Sciatic nerve (tissue), 2 donors: ENCODE results near the gene RHBDD1. TPM values are rescaled to one million over a fixed set of nuclear protein-coding genes. Genes with fewer than 3 reads are reported as not detected.
A peak's percentile ranks its signal among the peaks of the same experiment; 100 is the strongest.

Source experiments
- ATAC-seq: fragments of 200-7000 bp; cut with Tn5 transposase; one replicate; pipeline ENCODE4 v1.9.1; 2020; ENCODE audit warnings: mild to moderate bottlenecking, moderate library complexity
- DNase-seq: peaks from one replicate; pipeline ENCODE4 v3.0.0-alpha.2; 2020; ENCODE audit warnings: low spot score
- intact Hi-C: fragments of 100-400 bp; cut with DNase I; formaldehyde crosslinking; loops from one replicate; pipeline ENCODE4 v1.14.2; 2022
- total RNA-seq: library from RNA; stranded (reverse); fragmentation: NEBNext Ultra II Directional; extraction: Animal tissue kit (Norgen Biotek cat#: 25700); gene quantifications from one replicate; pipeline ENCODE4 v1.2.1, GENCODE V29; 2021
- donor health status: DM: no; HTN: no; CAD: no.
- donor health status: DM: no; HTN: no; CAD: no.

RHBDD1 gene
- total RNA-seq, 1 donor from 2014 or later, result 66.0 TPM

GRCh38 chr2:226902041-226902966, 66.5 kb downstream of the RHBDD1 start:
- intact Hi-C loops, result no loop called here
- ATAC-seq (no peak), DNase-seq (no peak)

GRCh38 chr2:226903179-226903578, 67.3 kb downstream of the RHBDD1 start:
- ATAC-seq (no peak), DNase-seq (no peak)
- intact Hi-C loops, result no loop called here

GRCh38 chr2:226904592-226904991, 68.7 kb downstream of the RHBDD1 start:
- intact Hi-C loops, result no loop called here
- no peak for ATAC-seq
- DNase-seq, result no peak

GRCh38 chr2:226905718-226906117, 69.9 kb downstream of the RHBDD1 start:
- ATAC-seq (no peak), DNase-seq (no peak)
- intact Hi-C loops, result no loop called here

- ATAC-seq, result no peak
- intact Hi-C loops, result no loop called here
- no peak for DNase-seq
These were observed 70.4 kb downstream of the RHBDD1 start for GRCh38 chr2:226906163-226906693.

- intact Hi-C loops, result no loop called here
These were observed 73.3 kb downstream of the RHBDD1 start for GRCh38 chr2:226909126-226909525.

GRCh38 chr2:226909836-226910235, 74.0 kb downstream of the RHBDD1 start:
- ATAC-seq, result no peak
- DNase-seq, result no peak
- intact Hi-C loops, result no loop called here

More at GRCh38 chr2:226909126-226909525, 73.3 kb downstream of the RHBDD1 start:
- DNase-seq (no peak), ATAC-seq (no peak)

GRCh38 chr2:226910384-226910783, 74.5 kb downstream of the RHBDD1 start:
- DNase-seq (no peak), ATAC-seq (no peak)
- intact Hi-C loops, result no loop called here

- DNase-seq (no peak), ATAC-seq (no peak)
- intact Hi-C loops, result no loop called here
These were observed 76.1 kb downstream of the RHBDD1 start for GRCh38 chr2:226911932-226912331.

- intact Hi-C loops, result no loop called here
- ATAC-seq, result no peak
- DNase-seq, result no peak
These were observed 77.8 kb downstream of the RHBDD1 start for GRCh38 chr2:226913641-226914040.

- intact Hi-C loops, result no loop called here
- no peak for DNase-seq
- no peak for ATAC-seq
These were observed 80.0 kb downstream of the RHBDD1 start for GRCh38 chr2:226915846-226916360.

GRCh38 chr2:226916669-226917068, 80.8 kb downstream of the RHBDD1 start:
- no peak for ATAC-seq
- intact Hi-C loops, result no loop called here

GRCh38 chr2:226932443-226932842, 96.6 kb downstream of the RHBDD1 start:
- no peak for DNase-seq
- intact Hi-C loops, result no loop called here
- no peak for ATAC-seq

More at GRCh38 chr2:226916669-226917068, 80.8 kb downstream of the RHBDD1 start:
- DNase-seq, result no peak

GRCh38 chr2:226934546-226935201, 98.8 kb downstream of the RHBDD1 start:
- no peak for DNase-seq
- ATAC-seq, result no peak
- intact Hi-C loops, result no loop called here

GRCh38 chr2:226943862-226944620, 108.2 kb downstream of the RHBDD1 start:
- intact Hi-C loops, result no loop called here

GRCh38 chr2:226953206-226953605, 117.4 kb downstream of the RHBDD1 start:
- peak; percentile 94 for ATAC-seq
- intact Hi-C loops, result no loop called here
- no peak for DNase-seq

More at GRCh38 chr2:226943862-226944620, 108.2 kb downstream of the RHBDD1 start:
- DNase-seq, result no peak
- ATAC-seq, result no peak

- DNase-seq (no peak), ATAC-seq (no peak)
- intact Hi-C loops, result no loop called here
These were observed 118.0 kb downstream of the RHBDD1 start for GRCh38 chr2:226953826-226954225.

- DNase-seq (no peak), ATAC-seq (no peak)
- intact Hi-C loops, result no loop called here
These were observed 120.8 kb downstream of the RHBDD1 start for GRCh38 chr2:226956659-226957058.

GRCh38 chr2:226959418-226959817, 123.6 kb downstream of the RHBDD1 start:
- intact Hi-C loops, result no loop called here
- DNase-seq, result no peak
- ATAC-seq, result no peak
